GM13976 (cell line): ENCODE data around the gene BLOC1S2.

Source experiments
- DNase-seq: peaks from one replicate; pipeline ENCODE4 v3.0.0; 2012; ENCODE audit warnings: low spot score
- in situ Hi-C: fragments of 300-500 bp; cut with MboI; formaldehyde crosslinking; loops from one replicate; pipeline ENCODE4 v1.12.0; 2022; ENCODE audit warnings: low sequenced_read_pairs, mixed read lengths, inconsistent platforms; ENCODE audit not compliant: unreplicated experiment
- TF ChIP-seq, protein P1 (sequence below): IDR thresholded peaks from 2 replicates; pipeline ENCODE4 v1.5.1; 2012; ENCODE audit warnings: borderline replicate concordance, mild to moderate bottlenecking; ENCODE audit not compliant: insufficient read depth; ENCODE audit errors: extremely low read depth, missing control alignments, control extremely low read depth

Gene BLOC1S2

DNA sequence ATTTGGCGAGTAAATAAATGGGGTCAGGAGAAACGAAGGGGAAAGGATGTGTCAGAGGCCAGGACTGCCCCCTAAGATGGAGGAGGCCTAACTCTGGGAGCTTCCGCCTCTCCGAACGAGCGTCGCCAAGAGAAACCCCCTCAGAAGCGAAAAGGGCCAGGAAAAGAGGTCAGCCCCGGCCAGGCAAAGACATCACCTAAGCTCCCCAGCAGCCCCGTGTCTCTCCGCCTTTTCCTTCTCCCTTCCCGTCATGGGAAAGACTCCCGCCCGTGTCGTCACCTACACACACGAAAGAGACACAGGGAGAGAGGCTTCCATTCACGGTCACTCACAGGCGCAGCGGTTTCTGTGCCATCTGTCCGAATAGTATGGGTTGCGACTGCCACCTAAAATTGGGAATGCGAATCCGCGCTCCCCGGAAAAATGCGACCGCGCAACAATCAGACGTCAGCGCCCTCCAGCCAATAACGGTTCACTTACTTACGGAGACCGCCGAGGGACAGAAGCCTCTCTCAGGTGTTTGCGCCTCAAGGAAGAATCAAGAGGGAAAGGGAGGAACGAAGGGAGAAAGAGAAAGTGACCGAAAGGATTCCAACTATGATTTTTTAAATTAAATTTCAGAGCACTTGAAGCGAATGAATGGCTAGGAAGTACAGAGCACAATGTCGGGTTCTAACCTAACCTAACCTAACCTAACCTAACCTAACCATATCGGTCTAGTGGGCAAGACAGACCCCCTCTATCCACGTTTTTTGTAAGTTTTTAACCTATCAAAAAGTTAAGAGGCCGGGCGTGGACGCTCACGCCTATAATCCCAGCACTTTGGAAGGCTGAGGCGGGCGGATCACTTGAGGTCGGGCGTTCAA lies 19.0 kb downstream of the BLOC1S2 start, which contains the start of gene CWF19L1:
TSS of gene CWF19L1 (minus strand) at position 400 of the 866 bp plus-strand sequence. CDS start at position 355, 45 bp downstream.
- DNase-seq, result peak; percentile 85
- TF ChIP-seq, protein P1, sequence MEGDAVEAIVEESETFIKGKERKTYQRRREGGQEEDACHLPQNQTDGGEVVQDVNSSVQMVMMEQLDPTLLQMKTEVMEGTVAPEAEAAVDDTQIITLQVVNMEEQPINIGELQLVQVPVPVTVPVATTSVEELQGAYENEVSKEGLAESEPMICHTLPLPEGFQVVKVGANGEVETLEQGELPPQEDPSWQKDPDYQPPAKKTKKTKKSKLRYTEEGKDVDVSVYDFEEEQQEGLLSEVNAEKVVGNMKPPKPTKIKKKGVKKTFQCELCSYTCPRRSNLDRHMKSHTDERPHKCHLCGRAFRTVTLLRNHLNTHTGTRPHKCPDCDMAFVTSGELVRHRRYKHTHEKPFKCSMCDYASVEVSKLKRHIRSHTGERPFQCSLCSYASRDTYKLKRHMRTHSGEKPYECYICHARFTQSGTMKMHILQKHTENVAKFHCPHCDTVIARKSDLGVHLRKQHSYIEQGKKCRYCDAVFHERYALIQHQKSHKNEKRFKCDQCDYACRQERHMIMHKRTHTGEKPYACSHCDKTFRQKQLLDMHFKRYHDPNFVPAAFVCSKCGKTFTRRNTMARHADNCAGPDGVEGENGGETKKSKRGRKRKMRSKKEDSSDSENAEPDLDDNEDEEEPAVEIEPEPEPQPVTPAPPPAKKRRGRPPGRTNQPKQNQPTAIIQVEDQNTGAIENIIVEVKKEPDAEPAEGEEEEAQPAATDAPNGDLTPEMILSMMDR, result no peak
- in situ Hi-C loops, result no loop called here

DNA sequence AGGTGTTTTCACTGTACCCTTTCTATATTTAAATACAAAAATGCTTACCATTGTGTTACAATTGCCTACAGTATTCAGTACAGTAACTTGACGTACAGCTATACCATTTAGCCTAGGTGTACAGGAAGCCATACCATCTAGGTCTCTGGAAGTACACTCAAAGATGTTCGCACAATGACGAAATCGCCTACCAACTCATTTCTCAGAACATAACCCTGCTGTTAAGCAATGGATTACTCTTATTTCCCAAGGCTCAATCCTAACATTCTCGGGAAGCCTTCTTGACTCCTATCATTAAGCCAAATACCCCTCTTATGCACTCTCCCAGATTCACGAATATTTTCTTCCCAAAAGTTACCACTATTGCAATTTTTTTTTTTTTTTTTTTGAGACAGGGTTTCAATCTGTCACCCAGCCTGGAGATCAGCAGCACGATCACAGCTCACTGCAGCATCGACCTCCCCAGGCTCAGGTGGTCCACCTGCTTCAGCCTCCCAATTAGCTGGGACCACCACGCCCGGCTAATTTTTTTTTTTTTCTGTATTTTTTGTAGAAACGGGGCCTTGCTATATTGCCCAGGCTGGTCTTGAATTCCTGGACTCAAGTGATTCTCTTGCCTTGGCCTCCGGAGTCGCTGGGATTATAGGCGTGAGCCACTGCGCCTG lies 20.5 kb downstream of the BLOC1S2 start:
- no peak for DNase-seq
- TF ChIP-seq, protein P1, result no peak
- in situ Hi-C loops, result no loop called here

DNA sequence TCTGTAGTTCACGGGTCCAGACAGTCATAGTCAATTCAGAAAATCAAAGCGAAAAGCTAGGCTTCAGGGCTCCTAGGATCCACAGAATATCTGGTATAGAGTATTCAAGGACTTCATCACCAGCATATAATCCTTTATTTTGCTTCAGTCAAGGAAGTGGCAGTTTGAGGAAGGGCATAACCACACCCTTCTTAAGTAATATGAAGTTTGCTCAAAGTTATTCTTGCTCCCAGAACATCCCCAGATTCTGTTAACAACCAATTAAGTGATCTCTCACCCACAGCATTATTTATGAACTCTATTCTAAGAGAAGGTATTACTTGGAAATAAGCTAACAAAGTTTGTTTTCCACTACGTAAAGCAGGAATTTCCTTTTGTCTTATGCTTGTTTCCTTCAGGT lies 32.3 kb downstream of the BLOC1S2 start:
- in situ Hi-C loops, result no loop called here
- no peak for DNase-seq
- TF ChIP-seq, protein P1, result no peak

DNA sequence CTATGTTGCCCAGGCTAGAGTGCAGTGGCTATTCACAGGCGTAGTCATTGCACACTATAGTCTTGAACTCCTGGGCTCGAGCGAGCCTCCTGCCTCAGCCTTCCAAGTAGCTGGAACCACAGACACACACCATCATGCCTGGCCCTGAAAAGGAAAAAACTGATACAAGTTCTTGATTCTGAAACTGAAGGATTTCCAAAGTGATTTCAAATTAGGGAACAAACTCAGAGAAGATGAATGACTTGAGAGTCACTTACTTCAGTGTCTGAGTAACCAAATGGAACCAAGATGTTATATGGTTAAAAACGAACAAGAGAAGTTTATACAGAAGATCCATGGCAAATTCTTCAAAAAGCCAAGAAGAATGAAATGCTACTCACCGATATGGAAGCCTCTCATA lies 33.4 kb downstream of the BLOC1S2 start:
- in situ Hi-C loops, result no loop called here
- TF ChIP-seq, protein P1, result no peak
- DNase-seq, result no peak

DNA sequence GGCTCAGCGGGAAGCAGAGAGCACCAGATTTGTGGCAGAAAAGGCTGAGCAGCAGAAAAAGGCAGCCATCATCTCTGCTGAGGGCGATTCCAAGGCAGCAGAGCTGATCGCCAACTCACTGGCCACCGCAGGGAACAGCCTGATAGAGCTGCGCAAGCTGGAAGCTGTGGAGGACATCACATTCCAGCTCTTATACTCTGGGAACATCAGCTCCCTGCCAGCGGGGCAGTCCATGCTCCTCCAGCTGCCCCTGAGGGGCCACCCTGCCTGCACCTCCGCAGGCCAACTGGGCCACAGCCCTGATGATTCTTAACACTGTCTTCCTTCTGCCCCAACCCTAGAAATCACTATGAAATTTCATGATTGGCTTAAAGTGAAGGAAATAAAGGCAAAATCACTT lies 37.7 kb downstream of the BLOC1S2 start:
- in situ Hi-C loops, result no loop called here

More for the DNA sequence above, 37.7 kb downstream of the BLOC1S2 start:
- TF ChIP-seq, protein P1, result no peak
- DNase-seq, result no peak
